Endothelial cell of umbilical vein (primary cell): ENCODE data around the gene LZTS2. TPM values are rescaled to one million over a fixed set of nuclear protein-coding genes. Genes with fewer than 3 reads are reported as not detected.

ENCODE experiments used
- BruUV-seq: library from RNA; stranded (reverse); fragments of 400-500 nt; replicated peaks from 2 replicates; lab custom pipeline; 2021; lab: Mats Ljungman, UMichigan
- CTCF ChIA-PET: fragments of 300-600, 350-600 bp; sonication (Branson Sonifier 250); formaldehyde crosslinking; loops from one replicate; lab custom pipeline; 2021; ENCODE audit warnings: antibody characterized with exemption, inconsistent platforms; lab: Charles Lee
- POLR2A ChIA-PET: fragments of 300-600, 350-600 bp; sonication (Branson Sonifier 250); formaldehyde crosslinking; loops from one replicate; lab custom pipeline; 2021; ENCODE audit warnings: antibody characterized with exemption, inconsistent platforms; lab: Charles Lee
- DNase-seq: peaks from one replicate; pipeline ENCODE4 v3.0.0-alpha.2; 2011; ENCODE audit warnings: low read depth, low spot score
- FAIRE-seq: peaks from 2 replicates; lab custom pipeline; 2011; peaks lifted over from hg19 to GRCh38; lab: Jason Lieb, UNC
- H2AFZ ChIP-seq: 2 replicates; pipeline ENCODE4 v1.6.0; 2012; ENCODE audit warnings: low read depth, low read length, control low read depth, inconsistent platforms
- H3K27ac ChIP-seq: 2 replicates; pipeline ENCODE4 v1.5.1; 2011; ENCODE audit warnings: low read depth, mild to moderate bottlenecking, control low read depth, low read length, moderate library complexity; ENCODE audit not compliant: insufficient read depth
- H3K27me3 ChIP-seq, 2 experiments: 2 replicates each; pipeline versions ENCODE4 v1.6.0 to v1.6.1; 2011; ENCODE audit warnings: low read length in 2 of 2, mixed read lengths in 1 of 2; ENCODE audit not compliant: control insufficient read depth in 2 of 2, insufficient read depth in 2 of 2
- H3K36me3 ChIP-seq, 2 experiments: 2 replicates in 1 of 2; 3 replicates in 1 of 2; pipeline ENCODE4 v1.5.1; 2011; ENCODE audit warnings: low read length in 2 of 2, mild to moderate bottlenecking in 1 of 2, moderate library complexity in 1 of 2; ENCODE audit not compliant: control insufficient read depth in 2 of 2, insufficient read depth in 2 of 2; ENCODE audit errors: extremely low read depth in 1 of 2
- H3K4me1 ChIP-seq: 3 replicates; pipeline ENCODE4 v1.5.1; 2011; ENCODE audit warnings: mild to moderate bottlenecking, low read length; ENCODE audit not compliant: control insufficient read depth, insufficient read depth; ENCODE audit errors: extremely low read depth
- H3K4me2 ChIP-seq: 2 replicates; pipeline ENCODE4 v1.6.1; 2011; ENCODE audit warnings: low read length, control low read depth, mixed read lengths; ENCODE audit not compliant: insufficient read depth
- H3K4me3 ChIP-seq, 3 experiments: fragments of 200-600 bp in 1 of 3; sonication (generic), shearing (Covaris generic) in 1 of 3; replicated peaks in 1 of 3; 2 replicates each; pipeline ENCODE4 v1.5.1; 2011 to 2016; ENCODE audit warnings: control low read depth in 3 of 3, low read length in 3 of 3, mild to moderate bottlenecking in 2 of 3, inconsistent platforms in 1 of 3, low read depth in 1 of 3, moderate library complexity in 1 of 3; ENCODE audit not compliant: insufficient read depth in 1 of 3
- H3K79me2 ChIP-seq: 2 replicates; pipeline ENCODE4 v1.6.0; 2012; ENCODE audit warnings: low read length, inconsistent platforms; ENCODE audit not compliant: control insufficient read depth, insufficient read depth
- H3K9ac ChIP-seq: replicated peaks from 2 replicates; pipeline ENCODE3; 2011; ENCODE audit warnings: low read length, control low read depth; ENCODE audit not compliant: insufficient read depth; ENCODE audit errors: extremely low read depth
- H3K9me1 ChIP-seq: replicated peaks from 3 replicates; pipeline ENCODE4 v1.6.0; 2011; ENCODE audit warnings: mild to moderate bottlenecking, low read length; ENCODE audit not compliant: control insufficient read depth, insufficient read depth; ENCODE audit errors: extremely low read depth
- H3K9me3 ChIP-seq: replicated peaks from 2 replicates; pipeline ENCODE4 v1.5.1; 2012; ENCODE audit warnings: low read length, inconsistent platforms; ENCODE audit not compliant: control insufficient read depth, insufficient read depth
- H4K20me1 ChIP-seq: replicated peaks from 2 replicates; pipeline ENCODE3; 2011; ENCODE audit warnings: mild to moderate bottlenecking, low read length; ENCODE audit not compliant: control insufficient read depth, insufficient read depth; ENCODE audit errors: extremely low read depth
- MYC ChIP-seq: IDR thresholded peaks from one replicate; pipeline ENCODE4 v1.6.1; 2011; ENCODE audit warnings: mild to moderate bottlenecking, low read depth, low read length
- POLR2AphosphoS5 ChIP-seq: IDR thresholded peaks from 2 replicates; pipeline ENCODE4 v1.6.1; 2012; ENCODE audit warnings: low read depth, mild to moderate bottlenecking, control low read depth, low read length, moderate library complexity; ENCODE audit not compliant: insufficient read depth
- dilution Hi-C: fragments of 300-500 bp; cut with MboI; formaldehyde crosslinking; loops from one replicate; pipeline ENCODE4 v1.15.0; 2019; ENCODE audit warnings: low sequenced_read_pairs; ENCODE audit not compliant: extremely low pct_ligation_motif_present
- intact Hi-C: fragments of 100-400 bp; cut with micrococcal nuclease; formaldehyde crosslinking; loops from one replicate; pipeline ENCODE4 v1.10.0; 2022
- polyA plus RNA-seq, 4 experiments: library from polyadenylated mRNA; depleted of rRNA in 3 of 4; stranded (reverse) in 3 of 4; unstranded in 1 of 4; fragments of >200 nt; gene quantifications; 2 replicates each; pipeline versions ENCODE4 v1.2.1 to v1.2.3, GENCODE V29; 2011 to 2012; ENCODE audit warnings: missing spikeins in 1 of 4
- total RNA-seq: library from RNA; stranded (reverse); gene quantifications from 2 replicates; pipeline ENCODE4 v1.2.3, GENCODE V29; 2021
- TF ChIP-seq, protein P1 (sequence below), 2 donors: IDR thresholded peaks; 1 replicate in 1 of 2; 2 replicates in 1 of 2; pipeline ENCODE4 v1.5.1; 2011; ENCODE audit warnings: low read length in 2 of 2, mild to moderate bottlenecking in 2 of 2, moderate library complexity in 2 of 2, control low read depth in 1 of 2, inconsistent platforms in 1 of 2, low read depth in 1 of 2; ENCODE audit not compliant: insufficient read depth in 1 of 2; ENCODE audit errors: extremely low read depth in 1 of 2
- TF ChIP-seq, protein P2 (sequence below): IDR thresholded peaks from 2 replicates; pipeline ENCODE4 v1.6.1; 2011; ENCODE audit not compliant: insufficient read depth, insufficient read length

LZTS2 gene
- total and polyA plus RNA-seq, 2 donors (not counting 3 experiments of a cell fraction or from before 2014, with no cell fraction given) = 70.8 to 79.5 TPM

DNA sequence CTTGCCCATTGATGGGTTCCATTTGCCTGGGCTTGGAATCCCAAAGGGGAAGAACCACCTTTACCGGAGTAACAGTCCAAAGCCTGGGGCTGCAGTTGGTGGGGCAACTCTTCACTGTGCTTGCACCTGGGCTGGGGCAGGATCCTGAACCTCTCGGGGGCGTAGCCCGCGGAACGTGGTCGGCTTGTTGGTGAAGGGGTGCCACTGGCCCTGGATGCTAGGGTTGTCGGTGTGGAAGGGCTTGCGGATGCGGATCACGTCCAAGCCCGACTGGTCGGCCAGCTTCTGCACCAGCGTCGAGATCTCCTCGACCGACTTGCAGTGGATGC, 13.0 kb upstream of the LZTS2 start:
- Histone ChIP-seq H3K9me1 (no peaks in the 10 kb centered on the region), H3K4me2 (peak overlapping the region; percentile 33), H3K27me3 (no peaks in the 10 kb centered on the region), H3K36me3 (peaks cover 0 to 17% of the 10 kb centered on the region in 2 experiments), H3K9ac (peak overlapping the region; percentile 53), H2AFZ (peak overlapping the region; percentile 95), H3K27ac (no peak overlapping the region), H3K4me1 (peaks cover 12% of the 10 kb centered on the region), H3K4me3 (peak overlapping the region; percentile 73 to 98 (median 81)), H4K20me1 (no peaks in the 10 kb centered on the region), H3K79me2 (peaks cover 30% of the 10 kb centered on the region), H3K9me3 (no peaks in the 10 kb centered on the region)
- ChIA-PET CTCF (interaction anchor here (0.7 to 3.8 kb wide), 4 partner anchors 11 to 55 kb away, joined by 3 to 15 read pairs (median 4); partner anchors contain the start of gene SEMA4G), POLR2A (no interaction called here)
- BruUV-seq = no TSS peak
- intact Hi-C loops = no loop called here
- TF ChIP-seq, protein P1, sequence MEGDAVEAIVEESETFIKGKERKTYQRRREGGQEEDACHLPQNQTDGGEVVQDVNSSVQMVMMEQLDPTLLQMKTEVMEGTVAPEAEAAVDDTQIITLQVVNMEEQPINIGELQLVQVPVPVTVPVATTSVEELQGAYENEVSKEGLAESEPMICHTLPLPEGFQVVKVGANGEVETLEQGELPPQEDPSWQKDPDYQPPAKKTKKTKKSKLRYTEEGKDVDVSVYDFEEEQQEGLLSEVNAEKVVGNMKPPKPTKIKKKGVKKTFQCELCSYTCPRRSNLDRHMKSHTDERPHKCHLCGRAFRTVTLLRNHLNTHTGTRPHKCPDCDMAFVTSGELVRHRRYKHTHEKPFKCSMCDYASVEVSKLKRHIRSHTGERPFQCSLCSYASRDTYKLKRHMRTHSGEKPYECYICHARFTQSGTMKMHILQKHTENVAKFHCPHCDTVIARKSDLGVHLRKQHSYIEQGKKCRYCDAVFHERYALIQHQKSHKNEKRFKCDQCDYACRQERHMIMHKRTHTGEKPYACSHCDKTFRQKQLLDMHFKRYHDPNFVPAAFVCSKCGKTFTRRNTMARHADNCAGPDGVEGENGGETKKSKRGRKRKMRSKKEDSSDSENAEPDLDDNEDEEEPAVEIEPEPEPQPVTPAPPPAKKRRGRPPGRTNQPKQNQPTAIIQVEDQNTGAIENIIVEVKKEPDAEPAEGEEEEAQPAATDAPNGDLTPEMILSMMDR (IDR thresholded peaks at IDR 0.05; ENCODE audit: extremely low read depth in 1 of 2, insufficient read depth in 1 of 2, low read depth in 1 of 2, low read length in 2 of 2) = no peak
- TF ChIP-seq MYC (no peak), POLR2AphosphoS5 (no peak)
- TF ChIP-seq, protein P2, sequence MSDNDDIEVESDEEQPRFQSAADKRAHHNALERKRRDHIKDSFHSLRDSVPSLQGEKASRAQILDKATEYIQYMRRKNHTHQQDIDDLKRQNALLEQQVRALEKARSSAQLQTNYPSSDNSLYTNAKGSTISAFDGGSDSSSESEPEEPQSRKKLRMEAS = no peak
- dilution Hi-C loops = no loop called here
- DNase-seq (no peak), FAIRE-seq (no peak)
